GM21723 (cell line): ENCODE results near the gene TSPO.
"Not testable (repeated sequence)": the region's sequence is repeated elsewhere in the genome, so short reads cannot be mapped to it uniquely, and the experiment has no call there.

ENCODE experiments used
- ATAC-seq: cut with Tn5 transposase; IDR thresholded peaks from one replicate; pipeline ENCODE4 v1.9.1; 2021; ENCODE audit warnings: mild to moderate bottlenecking, moderate library complexity; ENCODE audit not compliant: unreplicated experiment

Gene TSPO

GRCh38 chr22:43129426-43130425 is 21.6 kb upstream of the TSPO start:
- no peak for ATAC-seq

- no peak for ATAC-seq
Measured at GRCh38 chr22:43131773-43132501, 19.4 kb upstream of the TSPO start.

GRCh38 chr22:43133401-43133800 is 18.0 kb upstream of the TSPO start:
- no peak for ATAC-seq

- ATAC-seq = no peak
Measured at GRCh38 chr22:43134553-43134952, 16.8 kb upstream of the TSPO start.

GRCh38 chr22:43135565-43135964 is 15.8 kb upstream of the TSPO start:
- no peak for ATAC-seq

GRCh38 chr22:43136255-43136654 is 15.1 kb upstream of the TSPO start:
- ATAC-seq = no peak

- no peak for ATAC-seq
Measured at GRCh38 chr22:43136801-43137200, 14.6 kb upstream of the TSPO start.

GRCh38 chr22:43142880-43143562 is 8.3 kb upstream of the TSPO start, which contains the start of gene MCAT:
Gene MCAT (minus strand): TSS chr22:43143398. CDS start chr22:43143348, 50 bp downstream.
- ATAC-seq = peak; percentile 85

GRCh38 chr22:43144949-43145348 is 6.4 kb upstream of the TSPO start:
- ATAC-seq = no peak

GRCh38 chr22:43145371-43145770 is 6.0 kb upstream of the TSPO start:
- ATAC-seq = not testable (repeated sequence)

GRCh38 chr22:43146332-43146731 is 5.0 kb upstream of the TSPO start:
- ATAC-seq = not testable (repeated sequence)

- ATAC-seq = no peak
Measured at GRCh38 chr22:43147821-43148220, 3.5 kb upstream of the TSPO start.

- ATAC-seq = no peak
Measured at GRCh38 chr22:43148581-43148980, 2.8 kb upstream of the TSPO start.

- no peak for ATAC-seq
Measured at GRCh38 chr22:43150731-43151206, 590 bp upstream of the TSPO start.

GRCh38 chr22:43152003-43152356 is 621 bp downstream of the TSPO start:
- peak; percentile 13 for ATAC-seq

GRCh38 chr22:43152357-43153071 is 1.2 kb downstream of the TSPO start:
- peak; percentile 37 for ATAC-seq

- no peak for ATAC-seq
Measured at GRCh38 chr22:43153899-43154298, 2.5 kb downstream of the TSPO start.

- ATAC-seq = no peak
Measured at GRCh38 chr22:43154887-43155536, 3.7 kb downstream of the TSPO start.

GRCh38 chr22:43155789-43156188 is 4.4 kb downstream of the TSPO start:
- ATAC-seq = no peak

- ATAC-seq = no peak
Measured at GRCh38 chr22:43156413-43156812, 5.1 kb downstream of the TSPO start.
